WTC11 (cell line): ENCODE measurements around the gene ASPM.

Experiments
- ATF1 ChIP-seq: sonication (generic); formaldehyde crosslinking; IDR thresholded peaks from 2 replicates; pipeline ENCODE4 v1.8.1; 2023; ENCODE audit warnings: mild to moderate bottlenecking, moderate library complexity, missing genetic modification reagents
- ETV6 ChIP-seq: sonication (generic); formaldehyde crosslinking; IDR thresholded peaks from 2 replicates; pipeline ENCODE4 v1.8.1; 2022; ENCODE audit warnings: mild to moderate bottlenecking, missing genetic modification reagents
- JUN ChIP-seq: sonication (generic); formaldehyde crosslinking; IDR thresholded peaks from 2 replicates; pipeline ENCODE4 v1.8.0; 2023; ENCODE audit warnings: mild to moderate bottlenecking, missing genetic modification reagents
- KAT7 ChIP-seq: sonication (generic); formaldehyde crosslinking; IDR thresholded peaks from 2 replicates; pipeline ENCODE4 v1.8.1; 2023; ENCODE audit warnings: missing genetic modification reagents, mild to moderate bottlenecking, borderline replicate concordance
- MXD4 ChIP-seq: fragments of 250-450 bp; sonication (Bioruptor Pico); IDR thresholded peaks from 2 replicates; pipeline ENCODE4 v1.8.0; 2021; ENCODE audit warnings: mild to moderate bottlenecking, moderate library complexity, borderline replicate concordance
- NFE2L1 ChIP-seq: sonication (generic); formaldehyde crosslinking; IDR thresholded peaks from 2 replicates; pipeline ENCODE4 v1.8.1; 2023; ENCODE audit warnings: missing genetic modification reagents
- SMAD3 ChIP-seq: sonication (generic); formaldehyde crosslinking; IDR thresholded peaks from 2 replicates; pipeline ENCODE4 v1.8.0; 2022; ENCODE audit warnings: missing genetic modification reagents, mild to moderate bottlenecking, borderline replicate concordance
- ZBTB21 ChIP-seq: sonication (generic); formaldehyde crosslinking; IDR thresholded peaks from 2 replicates; pipeline ENCODE4 v1.8.1; 2023; ENCODE audit warnings: mild to moderate bottlenecking, missing genetic modification reagents, borderline replicate concordance
- TF ChIP-seq, protein P1 (sequence below): sonication (generic); formaldehyde crosslinking; IDR thresholded peaks from 2 replicates; pipeline ENCODE4 v1.8.0; 2022; ENCODE audit warnings: mild to moderate bottlenecking, missing genetic modification reagents
- TF ChIP-seq, protein P2 (sequence below): sonication (generic); formaldehyde crosslinking; IDR thresholded peaks from 2 replicates; pipeline ENCODE4 v1.8.1; 2022; ENCODE audit warnings: missing genetic modification reagents, borderline replicate concordance
- TF ChIP-seq, protein P3 (sequence below): fragments of 200-600 bp; IDR thresholded peaks from 2 replicates; pipeline ENCODE4 v1.8.0; 2022; ENCODE audit warnings: antibody characterized with exemption
- TF ChIP-seq, protein P4 (sequence below): sonication (generic); formaldehyde crosslinking; IDR thresholded peaks from 2 replicates; pipeline ENCODE4 v1.8.0; 2022; ENCODE audit warnings: mild to moderate bottlenecking, missing genetic modification reagents
- TF ChIP-seq, protein P5 (sequence below): sonication (generic); formaldehyde crosslinking; IDR thresholded peaks from 2 replicates; pipeline ENCODE4 v1.8.0; 2022; ENCODE audit warnings: mild to moderate bottlenecking, missing genetic modification reagents
- TF ChIP-seq, protein P6 (sequence below): fragments of 250-450 bp; sonication (Bioruptor Pico); IDR thresholded peaks from 2 replicates; pipeline ENCODE4 v1.9.0; 2021; ENCODE audit warnings: moderate library complexity, mild to moderate bottlenecking, inconsistent platforms, borderline replicate concordance

DNA sequence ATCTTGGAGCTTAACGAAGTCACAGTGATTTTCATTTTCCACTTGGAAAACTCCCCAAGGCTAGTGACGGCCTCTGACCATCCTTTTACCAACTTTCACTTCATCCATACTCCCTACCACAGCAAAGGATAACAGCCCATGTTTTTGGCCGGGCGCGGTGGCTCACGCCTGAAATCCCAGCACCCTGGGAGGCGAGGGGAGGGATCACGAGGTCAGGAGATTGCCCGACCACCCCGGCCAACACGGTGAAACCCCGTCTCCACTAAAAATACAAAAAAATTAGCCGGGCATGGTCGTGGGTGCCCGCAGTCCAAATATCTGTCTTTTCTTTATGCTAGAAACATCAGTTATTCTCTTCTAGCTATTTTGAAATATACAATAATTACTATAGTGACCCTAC lies 7.3 kb downstream of the ASPM start:
- TF ChIP-seq, protein P1, sequence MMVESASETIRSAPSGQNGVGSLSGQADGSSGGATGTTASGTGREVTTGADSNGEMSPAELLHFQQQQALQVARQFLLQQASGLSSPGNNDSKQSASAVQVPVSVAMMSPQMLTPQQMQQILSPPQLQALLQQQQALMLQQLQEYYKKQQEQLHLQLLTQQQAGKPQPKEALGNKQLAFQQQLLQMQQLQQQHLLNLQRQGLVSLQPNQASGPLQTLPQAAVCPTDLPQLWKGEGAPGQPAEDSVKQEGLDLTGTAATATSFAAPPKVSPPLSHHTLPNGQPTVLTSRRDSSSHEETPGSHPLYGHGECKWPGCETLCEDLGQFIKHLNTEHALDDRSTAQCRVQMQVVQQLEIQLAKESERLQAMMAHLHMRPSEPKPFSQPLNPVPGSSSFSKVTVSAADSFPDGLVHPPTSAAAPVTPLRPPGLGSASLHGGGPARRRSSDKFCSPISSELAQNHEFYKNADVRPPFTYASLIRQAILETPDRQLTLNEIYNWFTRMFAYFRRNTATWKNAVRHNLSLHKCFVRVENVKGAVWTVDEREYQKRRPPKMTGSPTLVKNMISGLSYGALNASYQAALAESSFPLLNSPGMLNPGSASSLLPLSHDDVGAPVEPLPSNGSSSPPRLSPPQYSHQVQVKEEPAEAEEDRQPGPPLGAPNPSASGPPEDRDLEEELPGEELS (CRISPR knock-in tag), result no peak
- TF ChIP-seq, protein P2, sequence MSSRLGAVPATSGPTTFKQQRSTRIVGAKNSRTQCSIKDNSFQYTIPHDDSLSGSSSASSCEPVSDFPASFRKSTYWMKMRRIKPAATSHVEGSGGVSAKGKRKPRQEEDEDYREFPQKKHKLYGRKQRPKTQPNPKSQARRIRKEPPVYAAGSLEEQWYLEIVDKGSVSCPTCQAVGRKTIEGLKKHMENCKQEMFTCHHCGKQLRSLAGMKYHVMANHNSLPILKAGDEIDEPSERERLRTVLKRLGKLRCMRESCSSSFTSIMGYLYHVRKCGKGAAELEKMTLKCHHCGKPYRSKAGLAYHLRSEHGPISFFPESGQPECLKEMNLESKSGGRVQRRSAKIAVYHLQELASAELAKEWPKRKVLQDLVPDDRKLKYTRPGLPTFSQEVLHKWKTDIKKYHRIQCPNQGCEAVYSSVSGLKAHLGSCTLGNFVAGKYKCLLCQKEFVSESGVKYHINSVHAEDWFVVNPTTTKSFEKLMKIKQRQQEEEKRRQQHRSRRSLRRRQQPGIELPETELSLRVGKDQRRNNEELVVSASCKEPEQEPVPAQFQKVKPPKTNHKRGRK (CRISPR knock-in tag), result no peak
- TF ChIP-seq, protein P3, sequence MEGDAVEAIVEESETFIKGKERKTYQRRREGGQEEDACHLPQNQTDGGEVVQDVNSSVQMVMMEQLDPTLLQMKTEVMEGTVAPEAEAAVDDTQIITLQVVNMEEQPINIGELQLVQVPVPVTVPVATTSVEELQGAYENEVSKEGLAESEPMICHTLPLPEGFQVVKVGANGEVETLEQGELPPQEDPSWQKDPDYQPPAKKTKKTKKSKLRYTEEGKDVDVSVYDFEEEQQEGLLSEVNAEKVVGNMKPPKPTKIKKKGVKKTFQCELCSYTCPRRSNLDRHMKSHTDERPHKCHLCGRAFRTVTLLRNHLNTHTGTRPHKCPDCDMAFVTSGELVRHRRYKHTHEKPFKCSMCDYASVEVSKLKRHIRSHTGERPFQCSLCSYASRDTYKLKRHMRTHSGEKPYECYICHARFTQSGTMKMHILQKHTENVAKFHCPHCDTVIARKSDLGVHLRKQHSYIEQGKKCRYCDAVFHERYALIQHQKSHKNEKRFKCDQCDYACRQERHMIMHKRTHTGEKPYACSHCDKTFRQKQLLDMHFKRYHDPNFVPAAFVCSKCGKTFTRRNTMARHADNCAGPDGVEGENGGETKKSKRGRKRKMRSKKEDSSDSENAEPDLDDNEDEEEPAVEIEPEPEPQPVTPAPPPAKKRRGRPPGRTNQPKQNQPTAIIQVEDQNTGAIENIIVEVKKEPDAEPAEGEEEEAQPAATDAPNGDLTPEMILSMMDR, result no peak
- TF ChIP-seq NFE2L1 (CRISPR knock-in tag) (no peak), ETV6 (CRISPR knock-in tag) (no peak), JUN (CRISPR knock-in tag) (no peak), KAT7 (CRISPR knock-in tag) (no peak), ATF1 (CRISPR knock-in tag) (no peak), SMAD3 (CRISPR knock-in tag) (no peak), ZBTB21 (CRISPR knock-in tag) (no peak), MXD4 (CRISPR knock-in tag) (no peak)
- TF ChIP-seq, protein P4, sequence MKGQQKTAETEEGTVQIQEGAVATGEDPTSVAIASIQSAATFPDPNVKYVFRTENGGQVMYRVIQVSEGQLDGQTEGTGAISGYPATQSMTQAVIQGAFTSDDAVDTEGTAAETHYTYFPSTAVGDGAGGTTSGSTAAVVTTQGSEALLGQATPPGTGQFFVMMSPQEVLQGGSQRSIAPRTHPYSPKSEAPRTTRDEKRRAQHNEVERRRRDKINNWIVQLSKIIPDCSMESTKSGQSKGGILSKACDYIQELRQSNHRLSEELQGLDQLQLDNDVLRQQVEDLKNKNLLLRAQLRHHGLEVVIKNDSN (CRISPR knock-in tag), result no peak
- TF ChIP-seq, protein P5, sequence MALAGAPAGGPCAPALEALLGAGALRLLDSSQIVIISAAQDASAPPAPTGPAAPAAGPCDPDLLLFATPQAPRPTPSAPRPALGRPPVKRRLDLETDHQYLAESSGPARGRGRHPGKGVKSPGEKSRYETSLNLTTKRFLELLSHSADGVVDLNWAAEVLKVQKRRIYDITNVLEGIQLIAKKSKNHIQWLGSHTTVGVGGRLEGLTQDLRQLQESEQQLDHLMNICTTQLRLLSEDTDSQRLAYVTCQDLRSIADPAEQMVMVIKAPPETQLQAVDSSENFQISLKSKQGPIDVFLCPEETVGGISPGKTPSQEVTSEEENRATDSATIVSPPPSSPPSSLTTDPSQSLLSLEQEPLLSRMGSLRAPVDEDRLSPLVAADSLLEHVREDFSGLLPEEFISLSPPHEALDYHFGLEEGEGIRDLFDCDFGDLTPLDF (CRISPR knock-in tag), result no peak
- TF ChIP-seq, protein P6, sequence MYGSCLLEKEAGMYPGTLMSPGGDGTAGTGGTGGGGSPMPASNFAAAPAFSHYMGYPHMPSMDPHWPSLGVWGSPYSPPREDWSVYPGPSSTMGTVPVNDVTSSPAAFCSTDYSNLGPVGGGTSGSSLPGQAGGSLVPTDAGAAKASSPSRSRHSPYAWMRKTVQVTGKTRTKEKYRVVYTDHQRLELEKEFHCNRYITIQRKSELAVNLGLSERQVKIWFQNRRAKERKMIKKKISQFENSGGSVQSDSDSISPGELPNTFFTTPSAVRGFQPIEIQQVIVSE, result no peak
